CD14-positive monocyte (primary cell): ENCODE data around the gene ZMYM3. TPM values are rescaled to one million over a fixed set of nuclear protein-coding genes. Genes with fewer than 3 reads are reported as not detected.
A peak's percentile ranks its signal among the peaks of the same experiment; 100 is the strongest.

Experiments used
- DNase-seq, 3 donors: peaks; one replicate each; pipeline ENCODE4 v3.0.0-alpha.2; 2011 to 2022
- H2AFZ ChIP-seq: 2 replicates; pipeline ENCODE4 v1.6.0; 2012; ENCODE audit warnings: mild to moderate bottlenecking, low read depth, low read length, inconsistent platforms; ENCODE audit not compliant: insufficient read depth, poor library complexity, severe bottlenecking
- H3K27ac ChIP-seq, 2 donors: 1 replicate in 1 of 2; 2 replicates in 1 of 2; pipeline ENCODE4 v1.5.1; 2012 to 2013; ENCODE audit warnings: low read length in 2 of 2, control low read depth in 1 of 2, inconsistent platforms in 1 of 2, low read depth in 1 of 2, mild to moderate bottlenecking in 1 of 2
- H3K27me3 ChIP-seq, 2 donors: one replicate each; pipeline versions ENCODE4 v1.6.0 to v1.6.1; 2011 to 2013; ENCODE audit warnings: low read length in 2 of 2; ENCODE audit not compliant: control insufficient read depth in 2 of 2, insufficient read depth in 2 of 2
- H3K36me3 ChIP-seq, 2 donors: replicated peaks in 1 of 2; 1 replicate in 1 of 2; 2 replicates in 1 of 2; pipeline versions ENCODE4 v1.5.1 to v1.6.1; 2012 to 2013; ENCODE audit warnings: low read length in 2 of 2, control low read depth in 1 of 2, inconsistent platforms in 1 of 2, mild to moderate bottlenecking in 1 of 2; ENCODE audit not compliant: insufficient read depth in 2 of 2, control insufficient read depth in 1 of 2
- H3K4me1 ChIP-seq, 2 donors: 1 replicate in 1 of 2; 2 replicates in 1 of 2; pipeline versions ENCODE4 v1.5.1 to v1.6.1; 2012 to 2013; ENCODE audit warnings: low read length in 2 of 2, control low read depth in 1 of 2, inconsistent platforms in 1 of 2, mild to moderate bottlenecking in 1 of 2, moderate library complexity in 1 of 2; ENCODE audit not compliant: insufficient read depth in 2 of 2, control insufficient read depth in 1 of 2
- H3K4me2 ChIP-seq: replicated peaks from 2 replicates; pipeline ENCODE3; 2012; ENCODE audit warnings: low read length, moderate library complexity, mild to moderate bottlenecking; ENCODE audit not compliant: poor library complexity, severe bottlenecking; ENCODE audit errors: extremely low read depth
- H3K4me3 ChIP-seq, 3 experiments: fragments of 200-600 bp in 1 of 3; sonication (generic) in 1 of 3; replicated peaks in 1 of 3; 1 replicate in 2 of 3; 2 replicates in 1 of 3; pipeline ENCODE4 v1.5.1; 2011 to 2013; ENCODE audit warnings: low read length in 3 of 3, mild to moderate bottlenecking in 3 of 3, control low read depth in 2 of 3, low read depth in 2 of 3, inconsistent platforms in 1 of 3, moderate library complexity in 1 of 3
- H3K79me2 ChIP-seq: 2 replicates; pipeline ENCODE4 v1.6.0; 2012; ENCODE audit warnings: mild to moderate bottlenecking, control low read depth, inconsistent platforms, low read length, moderate library complexity; ENCODE audit not compliant: insufficient read depth
- H3K9ac ChIP-seq: 2 replicates; pipeline ENCODE4 v1.6.0; 2017; ENCODE audit warnings: low read length, mild to moderate bottlenecking; ENCODE audit not compliant: insufficient read depth, poor library complexity, severe bottlenecking
- H3K9me3 ChIP-seq, 2 donors: replicated peaks in 1 of 2; 1 replicate in 1 of 2; 2 replicates in 1 of 2; pipeline versions ENCODE4 v1.5.1 to v1.6.1; 2012 to 2013; ENCODE audit warnings: low read length in 2 of 2, control low read depth in 1 of 2; ENCODE audit not compliant: control insufficient read depth in 1 of 2, insufficient read depth in 1 of 2
- H4K20me1 ChIP-seq: 2 replicates; pipeline ENCODE4 v1.6.0; 2012; ENCODE audit warnings: mild to moderate bottlenecking, low read length, control low read depth, moderate library complexity; ENCODE audit not compliant: insufficient read depth
- H3K27ac Mint-ChIP-seq, 7 donors: one replicate each; pipeline ENCODE4 v1.8.0; 2020; ENCODE audit warnings: mild to moderate bottlenecking in 7 of 7, mixed read lengths in 7 of 7, moderate library complexity in 6 of 7, inconsistent platforms in 2 of 7
- H3K27me3 Mint-ChIP-seq, 3 donors: one replicate each; pipeline ENCODE4 v1.8.0; 2021 to 2022; ENCODE audit warnings: low read depth in 3 of 3, mild to moderate bottlenecking in 3 of 3, mixed read lengths in 3 of 3, moderate library complexity in 3 of 3, inconsistent platforms in 1 of 3
- H3K36me3 Mint-ChIP-seq, 2 donors: one replicate each; pipeline ENCODE4 v1.8.0; 2020; ENCODE audit warnings: mixed read lengths in 2 of 2, inconsistent platforms in 1 of 2, mild to moderate bottlenecking in 1 of 2
- H3K4me1 Mint-ChIP-seq: one replicate; pipeline ENCODE4 v1.8.0; 2020; ENCODE audit warnings: mild to moderate bottlenecking, mixed read lengths
- H3K4me3 Mint-ChIP-seq, 2 donors: one replicate each; pipeline ENCODE4 v1.8.0; 2020; ENCODE audit warnings: mild to moderate bottlenecking in 2 of 2, mixed read lengths in 2 of 2, moderate library complexity in 1 of 2
- H3K9me3 Mint-ChIP-seq, 7 donors: one replicate each; pipeline ENCODE4 v1.8.0; 2020 to 2022; ENCODE audit warnings: mixed read lengths in 7 of 7, mild to moderate bottlenecking in 6 of 7, moderate library complexity in 6 of 7, inconsistent platforms in 2 of 7
- WGBS: methylation state at CpG from one replicate; pipeline ENCODE4 v1.1.5; 2013; ENCODE audit warnings: missing lambda C conversion rate; ENCODE audit not compliant: insufficient coverage; 5-methylcytosine and 5-hydroxymethylcytosine counted together
- intact Hi-C, 2 donors: fragments of 100-400 bp; cut with micrococcal nuclease; formaldehyde crosslinking; loops; one replicate each; pipeline versions ENCODE4 v1.15.0 to v1.15.1; 2023
- polyA plus RNA-seq, 3 donors: library from polyadenylated mRNA; depleted of rRNA in 1 of 3; unstranded in 2 of 3; stranded (reverse) in 1 of 3; fragments of 300-500 nt in 2 of 3; fragments of >200 nt in 1 of 3; fragmentation: Illumina TruSeq in 2 of 3; gene quantifications; 1 replicate in 2 of 3; 2 replicates in 1 of 3; pipeline ENCODE4 v1.2.3, GENCODE V29; 2012 to 2021
- TF ChIP-seq, protein P1 (sequence below): fragments of 200-600 bp; IDR thresholded peaks from one replicate; pipeline ENCODE4 v1.8.0; 2022; ENCODE audit warnings: antibody characterized with exemption, mild to moderate bottlenecking

The ZMYM3 gene
- polyA plus RNA-seq, 3 donors = 3.9 to 13.2 (median 4.8) TPM

DNA sequence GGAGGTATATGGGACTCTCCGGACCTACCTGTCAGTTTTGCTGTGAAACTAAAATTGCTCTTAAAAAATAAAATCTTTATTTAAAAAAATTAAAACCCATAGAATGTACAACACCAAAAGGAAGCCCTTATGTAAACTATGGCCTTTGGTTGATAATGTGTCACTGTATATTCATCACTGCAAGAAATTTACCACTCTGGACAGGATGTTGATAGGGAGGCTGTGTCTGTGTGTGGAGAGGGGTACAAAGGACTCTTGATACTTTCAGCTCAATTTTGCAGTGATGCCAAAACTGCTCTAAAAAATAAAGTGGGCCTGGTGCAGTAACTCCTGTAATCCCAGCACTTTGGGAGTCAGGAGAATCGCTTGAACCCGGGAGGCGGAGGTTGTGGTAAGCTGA lies 2.9 kb upstream of the ZMYM3 start:
- H3K9me3 Mint-ChIP-seq = peaks cover 0 to 12% (median 0%) of the 10 kb centered on the region in 7 donors
- H3K9me3 ChIP-seq = no peaks in the 10 kb centered on the region

DNA sequence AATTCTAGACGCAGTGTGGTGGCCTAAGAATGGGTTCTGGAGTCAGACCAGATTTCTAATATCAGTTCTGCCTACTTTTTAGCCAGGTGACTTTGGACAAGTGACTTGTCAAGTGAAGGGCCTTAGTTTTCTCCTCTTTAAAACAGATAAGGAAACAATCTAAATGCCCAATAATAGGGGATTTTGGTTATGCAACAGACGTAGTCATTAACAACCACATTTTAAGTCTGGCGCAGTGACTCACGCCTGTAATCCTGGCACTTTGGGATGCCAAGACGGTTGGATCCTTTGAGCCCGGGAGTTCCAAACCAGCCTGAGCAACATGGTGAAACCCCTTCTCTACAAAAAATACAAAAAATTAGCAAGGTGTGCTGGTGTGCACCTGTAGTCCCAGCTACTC lies 2.1 kb upstream of the ZMYM3 start:
- Mint-ChIP-seq H3K9me3 (peaks cover 0 to 9% (median 0%) of the 10 kb centered on the region in 7 donors), H3K27me3 (peaks cover 0 to 10% (median 0%) of the 10 kb centered on the region in 3 donors), H3K4me3 (no peak overlapping the region), H3K27ac (peak overlapping the region in 3 of 7 donors; percentile 15 to 46 (median 15)), H3K36me3 (peaks cover 0 to under 1% of the 10 kb centered on the region in 2 donors), H3K4me1 (peaks cover 31% of the 10 kb centered on the region)
- no CpG with 5 or more reads among the region's 6 CpGs for WGBS
- Histone ChIP-seq H2AFZ (peak overlapping the region; percentile 84), H3K79me2 (peaks cover 12% of the 10 kb centered on the region), H3K4me2 (no peak overlapping the region), H4K20me1 (no peaks in the 10 kb centered on the region), H3K27me3 (no peaks in the 10 kb centered on the region), H3K36me3 (no peaks in the 10 kb centered on the region), H3K4me1 (peaks cover 25 to 27% of the 10 kb centered on the region in 2 donors), H3K9me3 (no peaks in the 10 kb centered on the region), H3K9ac (no peak overlapping the region), H3K4me3 (no peak overlapping the region), H3K27ac (no peak overlapping the region)
- TF ChIP-seq, protein P1, sequence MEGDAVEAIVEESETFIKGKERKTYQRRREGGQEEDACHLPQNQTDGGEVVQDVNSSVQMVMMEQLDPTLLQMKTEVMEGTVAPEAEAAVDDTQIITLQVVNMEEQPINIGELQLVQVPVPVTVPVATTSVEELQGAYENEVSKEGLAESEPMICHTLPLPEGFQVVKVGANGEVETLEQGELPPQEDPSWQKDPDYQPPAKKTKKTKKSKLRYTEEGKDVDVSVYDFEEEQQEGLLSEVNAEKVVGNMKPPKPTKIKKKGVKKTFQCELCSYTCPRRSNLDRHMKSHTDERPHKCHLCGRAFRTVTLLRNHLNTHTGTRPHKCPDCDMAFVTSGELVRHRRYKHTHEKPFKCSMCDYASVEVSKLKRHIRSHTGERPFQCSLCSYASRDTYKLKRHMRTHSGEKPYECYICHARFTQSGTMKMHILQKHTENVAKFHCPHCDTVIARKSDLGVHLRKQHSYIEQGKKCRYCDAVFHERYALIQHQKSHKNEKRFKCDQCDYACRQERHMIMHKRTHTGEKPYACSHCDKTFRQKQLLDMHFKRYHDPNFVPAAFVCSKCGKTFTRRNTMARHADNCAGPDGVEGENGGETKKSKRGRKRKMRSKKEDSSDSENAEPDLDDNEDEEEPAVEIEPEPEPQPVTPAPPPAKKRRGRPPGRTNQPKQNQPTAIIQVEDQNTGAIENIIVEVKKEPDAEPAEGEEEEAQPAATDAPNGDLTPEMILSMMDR = no peak
- intact Hi-C loops = loop anchor here in 1 of 2 donors (10.0 kb wide), 1 partner anchor 61 kb away; no protein-coding TSS in a partner anchor
- DNase-seq = peak in 1 of 3 donors; percentile 24

More for the DNA sequence above, 2.9 kb upstream of the ZMYM3 start:
- Histone ChIP-seq H3K27me3 (no peaks in the 10 kb centered on the region), H2AFZ (no peak overlapping the region), H4K20me1 (no peaks in the 10 kb centered on the region), H3K36me3 (no peaks in the 10 kb centered on the region), H3K9ac (no peak overlapping the region), H3K79me2 (peaks cover 12% of the 10 kb centered on the region), H3K4me3 (no peak overlapping the region), H3K27ac (no peak overlapping the region), H3K4me2 (no peak overlapping the region), H3K4me1 (peaks cover 17 to 19% of the 10 kb centered on the region in 2 donors)
- no peak overlapping the region for H3K27ac Mint-ChIP-seq
- H3K36me3 Mint-ChIP-seq = no peaks in the 10 kb centered on the region
- TF ChIP-seq, protein P1 = no peak
- DNase-seq = no peak
- H3K4me1 Mint-ChIP-seq = peaks cover 23% of the 10 kb centered on the region
- intact Hi-C loops = loop anchor here in 1 of 2 donors (10.0 kb wide), 1 partner anchor 62 kb away; no protein-coding TSS in a partner anchor
- H3K4me3 Mint-ChIP-seq = no peak overlapping the region
- H3K27me3 Mint-ChIP-seq = peaks cover 0 to 10% (median 0%) of the 10 kb centered on the region in 3 donors
- WGBS = no CpG with 5 or more reads among the region's 4 CpGs
